GM21526 (cell line): Measurements from ENCODE around the gene KRT27.

Source experiments
- ATAC-seq: cut with Tn5 transposase; IDR thresholded peaks from one replicate; pipeline ENCODE4 v1.9.1; 2021; ENCODE audit warnings: moderate library complexity; ENCODE audit not compliant: unreplicated experiment, low FRiP score

The KRT27 gene

DNA sequence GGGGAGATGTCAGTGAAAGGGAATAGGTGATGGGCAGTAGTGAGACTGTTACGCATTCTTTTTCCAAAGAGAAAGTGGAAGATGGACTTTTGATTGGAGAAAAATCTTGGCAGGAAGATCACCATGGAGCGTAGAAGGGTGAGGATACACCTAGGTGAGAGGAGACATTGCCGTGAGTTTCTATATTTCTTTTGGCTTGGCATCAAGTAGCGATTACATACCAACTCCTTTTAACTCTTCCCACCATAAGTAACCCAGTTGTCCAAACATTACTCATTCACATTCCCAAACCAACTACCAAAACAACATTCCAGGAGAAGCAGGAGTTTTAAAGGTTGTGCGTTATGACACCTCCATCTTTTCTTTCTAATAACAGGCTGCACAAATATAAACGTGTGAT lies 28.1 kb upstream of the KRT27 start:
- no peak for ATAC-seq

DNA sequence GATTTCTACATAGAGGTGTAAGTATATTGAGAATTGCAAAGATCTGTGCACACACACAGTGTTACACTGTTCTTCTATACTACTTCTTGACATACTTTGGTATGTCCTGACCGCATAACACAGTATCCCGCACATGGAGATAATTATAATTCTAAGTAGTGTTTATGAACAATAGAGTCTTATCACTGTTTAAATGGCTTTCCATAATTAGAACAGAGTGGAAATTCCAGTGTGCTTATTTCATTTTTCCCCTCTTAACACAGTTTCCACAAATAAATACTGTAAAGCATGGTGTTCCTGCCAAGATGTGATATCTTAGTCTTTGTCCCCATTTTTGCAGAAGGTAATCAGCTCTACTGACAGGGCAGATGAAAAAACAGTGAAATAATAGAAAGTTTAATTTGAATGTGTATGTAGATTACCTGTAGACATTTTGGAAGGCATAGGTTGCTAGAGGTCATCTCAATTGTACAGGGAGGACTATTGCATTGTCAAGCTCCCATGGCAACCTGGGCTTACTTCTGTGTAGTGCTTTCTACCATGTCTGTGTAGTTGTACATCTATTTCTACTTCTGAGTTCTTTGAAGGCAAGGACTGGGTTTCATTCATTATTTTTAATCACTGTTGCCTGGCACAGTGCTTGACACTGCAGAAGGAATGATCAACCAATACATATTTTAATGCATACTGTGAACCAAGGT lies 27.5 kb upstream of the KRT27 start:
- no peak for ATAC-seq

DNA sequence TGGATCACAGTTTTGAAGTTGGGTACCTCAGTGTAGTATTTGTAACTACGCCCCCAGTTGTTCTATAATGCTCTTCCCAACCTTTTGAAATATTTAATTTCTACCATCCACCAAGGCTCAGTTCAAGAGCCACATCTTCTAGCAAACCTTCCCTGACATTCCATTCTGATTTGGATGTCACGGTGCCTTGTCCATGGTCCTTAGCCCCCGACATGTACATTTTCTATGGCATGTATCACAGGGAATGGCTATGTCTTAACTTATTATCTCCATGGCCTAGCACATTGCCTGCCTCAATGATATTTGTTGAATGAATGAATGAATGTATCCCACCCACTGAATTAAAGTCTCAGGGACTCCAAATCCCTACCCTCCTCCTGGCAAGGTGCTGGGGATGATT lies 23.8 kb upstream of the KRT27 start:
- ATAC-seq, result no peak

DNA sequence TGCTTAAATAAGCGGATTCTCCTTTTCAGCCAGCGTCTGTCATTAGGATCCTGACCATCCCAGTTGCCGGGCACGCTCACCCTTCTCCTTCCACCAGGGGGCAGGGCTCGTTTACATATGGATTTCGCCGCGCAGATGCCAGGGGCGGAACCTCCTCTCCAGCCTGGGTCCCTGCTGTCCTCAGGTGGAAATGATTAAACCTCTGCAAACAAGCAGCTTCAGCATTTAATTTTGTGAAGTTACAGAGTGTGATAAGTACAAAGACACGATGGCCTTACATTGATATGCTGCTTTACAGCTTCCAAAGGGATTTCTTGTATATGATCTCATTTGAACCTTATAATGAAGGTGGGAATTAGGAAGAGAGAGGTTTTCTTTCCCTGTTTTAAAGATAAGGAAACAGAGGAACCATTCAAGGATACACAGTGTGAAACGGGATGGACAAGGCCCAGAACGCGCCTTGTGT lies 21.3 kb upstream of the KRT27 start:
- ATAC-seq, result peak; percentile 66

DNA sequence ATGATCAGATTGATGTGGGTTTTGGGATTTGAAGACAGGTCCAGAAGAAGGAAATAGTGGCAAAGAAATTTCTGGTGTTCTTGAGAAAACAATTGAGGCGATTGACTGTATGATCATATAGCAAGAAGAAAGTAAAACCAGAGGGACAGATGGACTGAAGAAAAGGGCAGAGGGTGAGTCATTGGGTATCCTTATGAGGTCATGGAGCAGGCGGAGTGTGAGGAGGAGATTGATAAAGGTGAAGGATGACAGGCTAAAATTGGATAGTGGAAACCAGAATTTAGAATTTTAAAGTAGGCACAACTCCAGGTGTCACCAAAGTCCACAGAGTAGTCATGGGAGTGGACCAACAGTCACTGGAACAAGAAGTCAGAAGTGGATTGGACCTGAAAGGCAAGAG lies 18.8 kb upstream of the KRT27 start:
- no peak for ATAC-seq

DNA sequence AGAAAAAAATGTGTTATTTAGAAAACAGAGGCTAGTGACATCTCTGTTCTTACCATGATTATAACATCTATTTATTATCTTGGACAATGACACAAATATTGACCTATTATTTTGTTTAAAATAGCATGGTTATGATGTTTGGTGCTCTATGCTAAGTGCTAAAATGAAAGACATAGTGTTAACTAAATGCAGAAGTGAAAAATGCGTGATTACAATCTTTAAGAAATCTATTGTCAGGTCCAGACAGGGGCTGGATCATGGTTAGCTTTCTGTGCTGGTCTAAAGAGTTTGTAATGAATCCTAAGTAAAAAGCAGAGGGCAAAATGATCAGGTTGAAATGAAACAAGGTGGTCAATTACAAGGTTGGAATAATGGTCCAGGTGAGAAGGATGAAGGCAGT lies 18.0 kb upstream of the KRT27 start:
- no peak for ATAC-seq

DNA sequence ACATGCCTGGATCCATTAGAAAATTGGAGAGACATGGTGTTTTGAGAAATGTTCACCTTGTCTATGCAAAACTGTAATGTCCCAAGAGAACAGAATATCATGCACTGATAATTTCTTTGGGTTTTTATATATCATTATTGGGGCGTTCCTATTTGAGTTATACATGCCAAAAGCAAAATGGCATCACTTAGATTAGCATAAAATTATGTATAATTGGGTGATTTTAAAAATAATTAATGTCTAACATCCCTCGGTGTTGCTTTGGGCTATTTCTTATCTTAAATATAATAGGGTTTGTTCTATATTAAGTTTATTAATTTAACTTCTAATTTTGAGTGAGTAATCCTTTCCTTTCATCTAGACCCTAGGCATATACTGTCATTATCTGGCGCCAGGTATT lies 17.5 kb upstream of the KRT27 start, which contains the start of gene KRT28:
KRT28 (minus strand) TSS at position 101 of the 400 bp plus-strand sequence; CDS start at position 35, 66 bp downstream.
- no peak for ATAC-seq

DNA sequence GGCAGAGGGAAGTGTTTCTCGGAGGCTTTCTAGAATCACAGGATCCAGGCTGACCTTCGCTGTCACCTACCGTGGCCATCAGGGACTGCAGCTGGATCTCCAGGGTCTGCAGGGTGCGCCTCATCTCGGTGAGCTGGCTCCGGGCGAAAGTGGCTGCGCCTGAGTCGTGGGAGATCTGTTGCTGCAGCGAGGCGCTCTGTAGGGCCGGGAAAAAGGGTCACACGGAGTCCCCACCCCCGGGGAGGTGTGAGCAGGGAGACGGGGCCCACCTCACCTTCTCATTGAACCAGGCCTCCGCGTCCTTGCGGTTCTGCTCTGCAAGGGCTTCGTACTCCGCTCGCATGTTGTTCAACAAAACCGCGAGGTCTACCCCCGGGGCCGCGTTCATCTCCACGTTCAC lies 14.5 kb upstream of the KRT27 start:
- no peak for ATAC-seq

DNA sequence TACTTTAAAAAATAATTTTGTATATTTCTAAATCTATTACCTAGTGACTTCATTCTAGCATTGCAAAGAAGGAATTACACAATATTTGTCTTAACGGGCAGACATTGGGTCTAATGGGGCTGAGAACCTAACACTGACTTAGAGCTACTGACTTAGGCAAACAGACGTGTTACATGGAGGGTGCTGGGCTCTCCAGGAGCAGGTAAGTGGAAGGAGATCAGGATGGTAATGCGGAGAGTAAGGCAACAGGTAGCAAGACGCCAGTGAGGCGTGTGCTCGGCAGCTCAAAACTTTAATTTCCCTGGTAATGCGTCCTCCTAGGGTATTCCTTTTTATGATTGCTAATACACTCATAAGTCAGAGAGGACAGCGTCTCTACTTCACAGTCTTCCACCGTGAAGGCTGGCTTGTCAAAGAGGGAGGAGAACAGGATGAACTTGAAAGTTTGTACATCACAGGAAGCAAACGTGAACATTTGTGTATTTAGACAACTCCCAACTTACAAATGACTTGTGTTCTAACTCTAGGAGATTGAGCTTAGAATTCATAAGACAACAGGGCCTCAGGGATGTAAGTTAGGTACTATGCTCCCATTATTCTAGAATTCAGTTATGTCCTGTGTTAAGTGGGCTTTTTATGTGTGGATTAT lies 12.8 kb upstream of the KRT27 start:
- no peak for ATAC-seq

DNA sequence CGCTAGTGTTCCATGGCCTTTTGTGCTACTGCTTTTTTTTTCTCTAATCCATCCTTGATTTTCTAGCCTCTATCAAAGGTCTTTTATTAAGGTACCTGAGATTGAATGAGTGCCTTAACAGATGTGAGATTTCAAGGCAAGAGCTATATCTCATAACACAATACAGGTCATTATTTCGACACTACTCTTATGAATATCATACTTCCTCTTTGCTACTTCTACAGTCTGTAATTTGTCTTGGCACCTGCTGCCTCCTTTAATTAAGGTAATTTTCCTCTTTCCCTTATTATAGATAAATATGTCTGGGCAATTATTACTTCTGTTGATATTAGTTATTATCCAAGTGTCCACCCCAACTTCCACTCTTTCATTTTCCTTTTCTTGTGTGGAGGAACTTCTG lies 12.1 kb upstream of the KRT27 start:
- no peak for ATAC-seq

DNA sequence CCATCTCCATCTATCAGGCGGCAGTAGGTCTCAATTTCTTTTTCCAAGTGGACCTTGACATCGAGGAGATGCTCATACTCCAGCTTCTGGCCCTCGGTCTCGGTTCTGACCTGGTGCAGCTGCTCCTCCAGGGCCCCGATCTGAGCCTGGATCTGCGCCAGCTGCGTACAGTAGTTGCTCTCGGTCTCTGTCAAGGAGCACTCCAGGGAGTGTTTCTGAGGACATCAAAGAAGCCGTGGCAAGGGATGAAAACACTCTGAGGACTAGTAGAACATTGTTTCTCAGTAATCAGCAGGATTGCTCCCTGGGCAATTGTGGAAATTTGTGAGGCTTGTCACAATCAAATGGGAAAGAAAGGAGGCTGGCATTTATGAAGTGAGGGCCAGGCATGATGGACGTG lies 11.5 kb upstream of the KRT27 start:
- ATAC-seq, result no peak

DNA sequence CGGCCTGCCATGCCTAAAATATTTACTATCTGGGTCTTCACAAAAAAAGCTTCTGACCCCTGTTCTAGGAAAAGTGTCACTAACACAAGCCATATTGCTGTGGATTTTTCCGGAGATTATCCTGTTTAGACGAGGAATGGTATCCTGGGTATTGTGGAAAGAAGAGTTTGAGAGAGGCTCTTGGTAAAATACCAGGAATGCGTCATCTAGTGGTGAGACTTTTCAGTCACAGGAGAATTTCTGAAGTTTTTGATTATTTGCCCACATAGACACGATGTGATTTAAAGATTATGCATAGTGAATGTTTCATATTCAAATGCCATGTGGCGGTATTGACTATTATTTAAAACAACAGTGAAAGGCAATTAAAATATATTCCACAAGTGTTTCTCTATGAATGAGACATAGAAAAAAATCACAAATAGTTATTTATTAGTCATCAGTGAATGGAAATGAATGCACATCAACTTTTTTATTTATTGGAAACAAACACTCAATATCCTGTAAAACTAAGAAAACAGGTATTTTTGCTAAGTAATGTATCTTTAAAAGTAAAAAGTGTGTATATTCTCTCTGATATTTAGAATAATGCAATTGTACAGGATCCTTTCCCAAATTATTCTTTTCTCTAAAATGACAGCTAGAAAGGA lies 9.6 kb upstream of the KRT27 start:
- no peak for ATAC-seq

DNA sequence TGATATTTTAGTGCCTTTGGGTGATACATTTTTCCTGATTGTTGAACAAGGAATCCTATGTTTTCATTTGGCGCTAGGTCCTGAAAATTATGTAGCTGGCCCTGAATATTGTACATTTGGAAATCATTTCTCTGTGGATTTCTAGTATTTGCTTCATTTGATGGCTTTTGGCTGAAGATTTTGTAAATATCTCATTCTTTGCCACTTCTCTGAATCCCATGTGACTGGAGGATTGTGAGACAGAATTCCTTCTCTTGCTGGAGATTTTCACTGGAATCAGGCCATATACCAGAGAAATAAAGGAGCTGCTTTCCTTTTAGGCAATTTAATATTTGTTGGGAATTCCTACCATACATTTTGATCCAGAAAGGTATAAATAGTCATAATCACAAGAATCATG lies 8.8 kb upstream of the KRT27 start:
- ATAC-seq, result no peak

DNA sequence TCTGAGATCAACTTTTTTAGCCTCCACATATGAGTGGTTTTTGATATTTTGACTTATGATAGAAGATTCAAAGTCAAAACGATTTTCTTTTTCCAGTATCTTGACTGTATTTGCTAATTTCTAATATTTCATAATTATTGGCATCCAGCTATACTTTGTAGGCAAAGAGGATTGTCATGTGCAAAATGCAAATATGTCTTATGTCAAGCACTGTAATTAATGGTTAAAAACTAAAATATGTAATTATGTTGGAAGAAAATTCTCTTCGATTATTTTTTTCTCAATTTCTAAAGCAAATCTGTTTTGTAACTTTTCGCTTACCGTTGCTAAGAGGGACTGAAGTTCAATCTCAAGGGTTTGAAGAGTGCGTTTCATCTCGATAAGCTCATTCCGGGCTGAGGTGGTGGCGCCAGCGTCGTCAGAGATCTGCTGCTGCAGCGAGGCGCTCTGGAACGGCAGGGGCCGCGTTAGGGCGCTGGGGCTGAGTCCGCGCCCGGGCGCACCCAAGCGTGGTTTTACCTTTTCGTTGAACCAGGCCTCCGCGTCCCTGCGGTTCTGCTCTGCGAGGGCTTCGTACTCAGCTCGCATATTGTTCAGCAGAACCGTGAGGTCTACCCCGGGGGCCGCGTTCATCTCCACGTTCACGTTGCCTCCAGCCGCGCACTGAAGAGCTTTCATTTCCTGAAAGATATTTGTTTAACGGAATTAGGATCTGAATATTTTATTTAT lies 3.0 kb downstream of the KRT27 start:
- ATAC-seq, result no peak

DNA sequence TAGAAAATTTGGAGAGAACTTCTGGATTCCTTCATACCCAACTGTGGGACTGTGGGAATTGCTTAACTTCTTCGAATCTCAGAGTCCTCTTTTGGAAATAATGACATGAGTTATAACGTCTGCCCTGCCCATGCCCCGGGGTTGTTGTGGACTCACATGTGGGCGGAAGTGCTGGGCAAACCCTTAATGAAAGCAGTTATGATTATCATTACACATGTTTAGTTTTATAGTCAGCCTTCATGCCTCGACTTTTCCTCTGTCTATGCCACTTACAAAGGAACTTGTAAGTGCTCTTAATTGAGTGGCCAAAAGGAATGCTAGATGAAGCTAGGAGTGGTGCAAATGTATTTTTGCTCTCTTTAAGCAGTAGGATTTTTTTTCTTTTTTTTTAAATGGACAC lies 3.9 kb downstream of the KRT27 start:
- no peak for ATAC-seq

DNA sequence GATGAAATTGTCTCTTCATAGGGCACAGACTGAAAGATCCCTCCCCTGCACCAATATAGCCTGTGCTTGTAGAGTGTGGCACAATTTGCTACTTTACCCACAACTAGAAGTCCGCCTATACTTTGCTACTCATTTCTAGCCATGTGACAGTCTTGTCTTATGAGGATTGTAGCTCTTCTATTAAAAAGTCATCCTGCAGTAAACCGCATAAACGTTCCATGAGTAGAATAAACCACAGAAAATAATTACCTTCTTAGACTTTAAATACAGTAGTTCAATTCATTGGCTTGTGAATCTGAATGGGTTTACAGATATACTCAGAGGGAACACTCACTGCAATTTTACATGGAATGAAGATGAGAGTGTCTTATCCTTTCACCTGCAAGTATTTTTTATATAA lies 4.4 kb downstream of the KRT27 start:
- no peak for ATAC-seq

DNA sequence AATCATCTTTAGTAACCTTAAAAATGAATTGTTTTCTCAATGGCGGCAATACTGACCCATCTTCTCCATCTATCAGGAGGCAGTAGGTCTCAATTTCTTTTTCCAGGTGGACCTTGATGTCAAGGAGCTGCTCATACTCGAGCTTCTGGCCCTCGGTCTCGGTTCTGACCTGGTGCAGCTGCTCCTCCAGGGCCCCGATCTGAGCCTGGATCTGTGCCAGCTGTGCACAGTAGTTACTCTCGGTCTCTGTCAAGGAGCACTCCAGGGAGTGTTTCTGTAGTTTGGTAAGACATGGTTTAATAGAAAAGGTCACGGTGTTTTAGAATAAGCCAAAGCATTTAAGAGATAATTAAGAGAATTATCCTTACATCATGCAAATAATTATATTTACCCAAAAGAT lies 4.9 kb downstream of the KRT27 start:
- no peak for ATAC-seq

DNA sequence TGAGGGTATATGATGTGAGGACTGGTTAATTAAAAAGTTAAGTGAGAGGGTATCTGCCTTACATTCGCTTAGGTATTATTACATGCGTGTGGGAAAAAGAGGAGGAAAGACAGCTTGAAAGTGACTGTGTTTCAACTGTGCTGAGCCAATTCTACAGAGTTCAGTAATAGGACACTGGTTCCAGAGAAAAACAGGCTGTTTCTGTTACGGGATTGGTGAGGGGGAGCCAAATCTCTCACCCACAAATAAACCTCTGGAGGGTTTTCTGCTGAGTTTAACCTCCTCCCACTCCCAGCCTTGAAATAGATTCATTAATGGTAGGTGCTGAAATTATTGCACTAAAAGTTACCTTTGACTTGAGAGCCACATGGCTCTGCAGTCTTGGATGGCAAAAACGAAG lies 6.4 kb downstream of the KRT27 start:
- no peak for ATAC-seq

DNA sequence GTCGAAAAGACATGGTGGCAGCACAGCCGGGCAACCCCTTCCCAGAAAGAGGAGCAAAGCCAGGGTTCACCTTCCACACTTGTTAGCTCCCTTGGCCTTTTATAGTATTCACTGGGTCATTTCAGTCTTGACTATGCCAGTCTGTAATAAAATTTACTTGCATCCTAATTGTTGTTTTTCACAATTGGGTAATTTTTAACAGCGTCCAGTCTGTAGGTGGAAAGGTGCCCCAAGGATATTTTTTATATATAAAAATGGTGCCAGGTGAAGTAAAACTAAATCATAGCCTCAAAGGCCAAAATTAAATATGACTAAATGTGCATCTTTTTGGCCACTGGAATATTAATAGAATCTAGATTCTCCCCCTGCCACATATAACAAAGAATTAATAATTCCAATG lies 10.2 kb downstream of the KRT27 start, which contains the start of gene KRT26:
KRT26 (minus strand) TSS at position 101 of the 400 bp plus-strand sequence; CDS start at position 13, 88 bp downstream.
- ATAC-seq, result no peak

DNA sequence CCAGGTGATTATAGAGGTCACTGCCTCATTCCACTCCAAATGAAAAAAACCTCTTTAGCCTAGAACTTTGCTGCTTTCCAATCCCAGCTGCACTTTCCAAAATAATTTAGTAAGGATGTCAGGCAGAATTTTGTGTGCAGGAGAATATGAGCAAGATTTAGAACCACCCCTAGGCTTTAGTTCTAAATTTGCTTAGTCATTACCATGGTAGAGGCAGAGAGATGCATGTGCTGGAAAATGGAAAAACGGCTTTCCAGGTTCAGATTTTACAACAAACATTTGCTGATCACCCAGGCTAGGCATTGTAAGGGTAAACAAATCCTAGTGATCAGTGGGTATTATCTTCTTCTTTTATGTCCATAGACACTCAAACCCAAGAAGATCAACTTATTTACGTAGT lies 16.7 kb downstream of the KRT27 start:
- no peak for ATAC-seq

DNA sequence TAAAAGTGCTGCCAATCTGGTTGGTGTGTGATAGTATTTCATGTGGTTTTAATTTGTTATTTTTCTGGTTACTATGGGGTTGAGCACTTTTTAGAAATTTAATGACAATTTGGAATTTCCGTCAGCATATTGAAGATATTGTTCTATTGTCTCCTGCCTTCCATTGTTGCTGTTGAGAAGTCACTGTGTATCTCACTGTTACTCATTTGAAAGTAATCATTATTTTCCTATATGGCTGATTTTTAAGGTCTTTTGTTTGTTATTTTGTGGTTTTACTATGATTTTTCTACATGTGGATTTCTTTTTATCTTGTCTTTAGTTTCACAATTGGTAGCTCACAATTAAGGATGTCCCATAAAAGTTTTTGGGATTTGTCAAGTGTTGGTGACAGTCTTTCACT lies 18.6 kb downstream of the KRT27 start:
- ATAC-seq, result no peak
